GM19328 (cell line): ENCODE measurements around the gene UNC13D.
"Not testable (repeated sequence)": the region's sequence is repeated elsewhere in the genome, so short reads cannot be mapped to it uniquely, and the experiment has no call there.

Experiments
- ATAC-seq: cut with Tn5 transposase; IDR thresholded peaks from one replicate; pipeline ENCODE4 v1.9.1; 2021; ENCODE audit warnings: mild to moderate bottlenecking, moderate library complexity; ENCODE audit not compliant: unreplicated experiment

The UNC13D gene

DNA sequence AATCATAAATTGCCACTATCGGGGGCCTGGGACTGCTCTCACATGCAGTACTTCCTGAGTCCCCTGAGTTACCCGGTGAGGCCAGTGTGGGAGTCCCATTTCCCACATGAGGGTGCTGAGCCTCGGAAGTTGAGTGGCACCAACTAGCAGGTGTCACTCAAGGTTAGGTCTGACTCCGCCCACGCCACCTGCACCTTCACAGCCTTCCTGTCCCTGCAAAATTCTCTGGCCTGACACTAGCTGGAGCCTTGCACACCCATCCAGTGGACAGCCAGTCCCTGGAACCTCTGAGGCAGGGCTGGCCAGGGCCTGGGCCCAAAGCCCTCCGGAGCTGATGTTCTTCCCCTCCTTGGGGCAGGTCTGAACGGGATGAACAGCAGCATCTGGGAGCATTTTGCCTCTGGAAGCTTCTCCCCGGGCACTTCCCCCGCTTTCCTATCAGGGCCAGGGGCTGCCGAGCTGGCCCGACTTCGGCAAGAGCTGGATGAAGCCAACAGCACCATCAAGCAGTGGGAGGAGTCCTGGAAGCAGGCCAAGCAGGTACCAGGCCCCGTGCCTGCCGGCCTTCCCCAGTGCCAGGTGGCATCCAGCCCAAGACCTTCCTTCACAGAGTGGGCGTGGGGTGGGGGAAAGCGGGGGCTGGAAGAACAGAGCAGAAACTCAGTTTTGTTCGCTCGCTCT is 21.9 kb downstream of the UNC13D start:
- ATAC-seq: no peak

DNA sequence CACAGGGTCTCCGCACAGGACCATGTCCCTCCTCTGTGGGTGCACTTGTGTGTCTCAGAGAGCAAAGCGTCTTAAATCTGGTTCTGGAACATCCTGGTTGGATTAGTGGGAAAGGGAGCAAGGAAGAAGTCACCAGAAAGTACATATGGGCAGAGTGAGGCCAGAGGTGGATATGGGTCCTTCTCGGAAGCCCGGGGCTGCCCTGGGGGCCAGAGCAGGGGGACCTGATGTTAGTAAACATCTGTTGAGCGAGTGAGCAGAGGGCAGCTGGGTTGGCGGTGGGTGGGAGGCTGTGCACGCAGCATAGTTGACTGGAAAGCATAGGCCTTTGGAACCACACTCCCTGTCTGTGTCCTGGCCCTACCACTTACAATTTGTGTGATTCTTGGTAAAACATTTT is 22.7 kb downstream of the UNC13D start:
- no peak for ATAC-seq

DNA sequence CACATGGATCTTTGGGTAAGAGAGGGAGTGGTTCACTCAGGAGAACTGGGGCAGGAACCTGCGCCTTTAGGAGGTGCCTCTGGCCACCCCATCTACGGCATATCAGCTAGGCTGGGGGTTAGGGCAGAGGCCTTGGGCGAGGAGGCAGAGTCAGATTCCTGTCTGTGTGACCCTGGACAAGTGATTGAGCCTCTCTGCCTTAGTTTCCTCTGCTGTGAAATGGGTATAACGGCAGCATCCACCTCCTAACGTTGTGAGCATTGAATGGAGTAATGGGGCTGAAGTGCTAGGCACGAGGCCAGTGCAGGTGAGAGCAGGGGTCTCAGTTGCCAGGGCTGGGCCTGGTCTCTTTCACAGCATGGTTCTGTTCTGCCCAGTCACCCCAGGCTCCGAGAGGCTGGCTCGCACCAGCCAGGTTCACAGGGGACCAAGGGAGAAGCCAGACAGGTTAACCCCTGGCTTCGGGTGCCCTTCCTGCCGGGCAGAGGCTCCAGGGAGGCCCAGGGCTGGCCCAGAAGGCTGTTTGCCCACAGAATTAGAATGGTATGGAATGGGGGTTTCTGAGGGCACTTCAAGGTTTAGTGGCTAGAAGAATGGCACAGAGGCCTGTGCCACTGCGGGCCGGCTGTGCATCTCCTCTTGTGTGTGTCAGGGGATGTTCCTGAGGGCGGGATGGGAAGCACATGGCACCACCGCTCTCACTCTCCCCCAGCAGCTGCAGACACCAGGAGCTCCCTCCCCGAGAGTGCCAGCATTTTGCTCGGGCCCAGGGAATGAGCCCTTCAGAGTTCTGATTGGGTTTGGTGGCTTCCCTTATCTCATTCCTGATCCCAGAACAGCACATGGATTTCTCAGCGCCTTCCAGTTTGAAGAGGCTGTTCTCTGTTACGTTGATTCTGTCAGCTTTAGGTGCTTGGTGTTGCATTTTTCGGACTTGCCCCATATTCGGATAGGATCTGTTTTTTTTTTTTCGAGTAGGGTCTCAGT is 23.8 kb downstream of the UNC13D start:
- ATAC-seq: no peak

DNA sequence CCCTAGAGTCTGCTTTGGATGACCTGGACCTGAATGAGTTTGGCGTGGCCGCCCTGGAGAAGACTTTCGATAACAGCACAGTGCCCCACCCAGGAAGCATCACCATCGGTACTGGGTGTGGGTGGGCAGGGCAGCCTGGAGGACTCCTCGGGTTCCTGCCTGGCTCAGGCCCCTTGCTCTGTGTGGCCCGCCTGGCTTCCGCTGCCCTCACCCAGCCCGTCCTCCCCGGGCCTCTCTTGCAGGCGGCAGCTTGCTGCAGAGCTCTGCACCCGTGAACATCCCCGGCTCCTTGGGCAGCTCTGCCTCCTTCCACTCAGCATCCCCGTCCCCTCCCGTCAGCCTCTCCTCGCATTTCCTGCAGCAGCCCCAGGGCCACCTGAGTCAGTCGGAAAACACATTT is 24.5 kb downstream of the UNC13D start:
- no peak for ATAC-seq

DNA sequence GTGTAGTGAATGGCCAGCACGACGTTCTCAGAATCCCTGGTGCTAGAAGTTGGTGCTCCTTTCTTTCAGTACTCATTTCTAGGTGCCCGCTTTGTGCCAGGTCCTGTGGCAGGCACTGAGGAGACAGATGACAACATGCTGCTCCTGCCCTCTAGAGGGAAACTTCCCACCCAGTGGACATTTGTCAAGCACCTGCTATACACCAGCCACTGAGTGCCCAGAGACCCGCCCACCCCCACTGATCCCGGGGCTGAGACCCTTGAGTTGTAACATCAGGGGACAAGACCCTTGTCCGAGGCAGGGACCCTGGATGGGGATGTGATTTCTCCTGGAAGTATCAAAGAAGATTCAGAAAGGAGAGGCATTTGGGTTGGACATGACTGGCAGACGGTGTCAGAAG is 25.1 kb downstream of the UNC13D start:
- ATAC-seq: no peak

DNA sequence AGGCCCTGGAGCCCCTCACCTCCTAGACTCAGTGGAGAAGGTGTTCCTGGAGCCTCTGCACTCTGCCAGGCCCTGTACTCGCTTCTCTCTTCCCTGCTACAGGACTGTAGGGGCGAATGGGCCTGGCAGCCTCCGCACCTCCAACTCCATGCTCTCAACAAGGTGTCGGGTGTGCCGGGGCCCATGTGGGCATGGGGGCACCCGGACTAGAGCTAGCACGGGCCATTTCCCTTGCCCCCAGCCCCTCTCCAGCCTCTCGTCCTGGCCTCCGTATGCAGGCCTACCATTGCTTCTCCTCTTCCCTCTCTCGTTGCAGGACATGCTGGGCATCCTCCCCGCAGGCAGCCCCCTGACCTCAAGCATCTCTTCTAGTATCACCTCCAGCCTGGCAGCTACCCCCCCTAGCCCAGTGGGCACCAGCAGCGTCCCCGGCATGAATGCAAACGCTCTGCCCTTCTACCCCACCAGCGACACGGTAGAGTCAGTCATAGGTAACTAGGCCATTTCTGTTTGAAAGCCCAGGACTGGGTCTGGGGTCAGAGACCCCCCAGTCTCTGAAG is 25.8 kb downstream of the UNC13D start:
- ATAC-seq: no peak

DNA sequence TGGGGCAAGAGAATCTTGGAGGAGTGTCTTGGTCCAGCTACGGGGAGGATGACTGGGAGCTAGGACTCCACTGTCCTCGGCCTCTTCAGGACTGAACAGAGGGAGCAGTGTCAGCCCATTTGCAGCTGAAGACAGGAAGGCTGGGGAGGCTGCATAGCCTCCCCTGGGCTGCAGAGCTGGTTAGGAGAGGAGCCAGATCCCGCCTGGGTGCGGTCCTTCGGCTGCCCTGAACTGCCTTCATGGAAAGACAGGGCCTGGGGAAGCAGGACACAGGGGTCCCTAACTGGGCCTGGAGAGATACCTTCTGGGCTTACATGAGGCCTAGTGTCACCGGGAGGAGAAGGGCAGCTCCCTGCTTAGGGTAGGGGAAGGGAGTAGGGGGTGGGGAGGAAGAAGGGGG is 26.6 kb downstream of the UNC13D start:
- ATAC-seq: no peak

DNA sequence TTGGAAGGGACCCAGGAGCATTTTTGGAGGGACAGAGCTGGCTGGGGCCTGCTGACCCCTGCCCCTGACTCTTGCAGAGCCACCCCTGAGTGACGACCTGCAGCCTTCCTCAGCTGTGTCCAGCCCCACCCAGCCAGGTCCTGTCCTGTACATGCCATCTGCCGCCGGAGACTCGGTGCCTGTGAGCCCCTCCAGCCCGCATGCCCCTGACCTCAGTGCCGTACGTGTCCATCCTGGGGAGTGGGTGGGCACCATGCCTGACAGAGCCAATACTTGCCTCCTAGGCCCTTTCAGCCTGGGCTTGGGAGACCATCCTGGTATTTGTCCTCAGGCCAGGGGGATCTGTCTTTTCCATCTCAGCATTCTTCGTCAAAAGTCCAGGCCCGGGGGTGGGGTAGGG is 27.5 kb downstream of the UNC13D start:
- ATAC-seq: no peak

DNA sequence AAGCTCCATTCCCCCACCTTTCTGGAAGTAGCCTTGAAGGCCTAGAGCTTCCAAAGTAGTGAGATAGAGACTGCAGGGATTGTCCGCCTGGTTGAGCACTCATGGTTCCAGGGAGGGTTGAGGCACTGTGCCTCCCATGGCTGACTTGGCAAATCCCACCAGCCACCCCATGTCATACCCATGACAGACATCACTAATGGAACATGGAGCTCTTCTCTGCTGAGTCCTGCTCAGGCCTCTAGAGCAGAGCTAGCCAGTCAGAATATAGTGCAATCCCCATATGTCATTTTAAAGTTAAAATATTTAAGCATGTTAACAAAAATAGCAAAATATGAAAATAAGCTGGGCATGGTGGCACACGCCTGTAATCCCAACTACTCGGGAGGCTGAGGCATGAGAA is 28.8 kb downstream of the UNC13D start:
- no peak for ATAC-seq

DNA sequence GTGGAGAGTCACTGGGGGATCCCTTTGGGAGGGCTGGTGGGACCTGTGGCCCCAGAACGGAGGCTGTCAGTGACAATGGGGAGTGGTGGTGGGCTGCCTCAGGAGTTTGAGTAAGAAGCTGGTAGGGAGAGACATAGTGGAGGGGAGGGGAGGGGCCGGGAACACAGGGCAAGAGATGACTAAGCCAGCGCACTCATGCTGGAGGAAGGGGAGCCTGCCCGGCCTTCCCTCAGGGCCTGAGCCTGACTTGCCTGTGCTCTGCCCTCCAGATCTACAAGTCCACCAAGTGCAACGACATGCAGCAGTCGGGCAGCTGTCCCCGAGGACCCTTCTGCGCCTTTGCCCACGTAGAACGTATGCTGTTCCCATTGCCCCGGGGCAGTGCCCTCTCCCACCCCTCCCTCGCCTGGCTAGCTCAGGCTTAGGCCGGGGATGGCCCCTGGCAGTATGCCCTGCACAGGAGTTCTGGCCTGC is 29.3 kb downstream of the UNC13D start:
- no peak for ATAC-seq

DNA sequence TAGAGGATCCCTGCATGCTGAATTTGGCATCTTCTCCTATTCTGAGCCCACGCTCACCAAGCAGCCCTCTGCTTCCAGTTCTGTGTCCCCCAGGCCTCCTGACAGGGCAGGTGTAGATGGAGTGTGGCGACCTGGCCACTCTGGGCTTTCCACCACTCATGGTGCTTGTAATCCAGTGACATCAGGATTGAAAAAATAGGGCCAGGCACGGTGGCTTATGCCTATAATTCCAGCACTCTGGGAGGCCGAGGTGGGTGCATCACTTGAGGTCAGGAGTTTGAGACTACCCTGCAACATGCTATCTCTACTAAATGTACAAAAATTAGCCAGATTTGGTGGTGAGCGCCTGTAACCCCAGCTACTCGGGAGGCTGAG is 30.2 kb downstream of the UNC13D start:
- no peak for ATAC-seq

DNA sequence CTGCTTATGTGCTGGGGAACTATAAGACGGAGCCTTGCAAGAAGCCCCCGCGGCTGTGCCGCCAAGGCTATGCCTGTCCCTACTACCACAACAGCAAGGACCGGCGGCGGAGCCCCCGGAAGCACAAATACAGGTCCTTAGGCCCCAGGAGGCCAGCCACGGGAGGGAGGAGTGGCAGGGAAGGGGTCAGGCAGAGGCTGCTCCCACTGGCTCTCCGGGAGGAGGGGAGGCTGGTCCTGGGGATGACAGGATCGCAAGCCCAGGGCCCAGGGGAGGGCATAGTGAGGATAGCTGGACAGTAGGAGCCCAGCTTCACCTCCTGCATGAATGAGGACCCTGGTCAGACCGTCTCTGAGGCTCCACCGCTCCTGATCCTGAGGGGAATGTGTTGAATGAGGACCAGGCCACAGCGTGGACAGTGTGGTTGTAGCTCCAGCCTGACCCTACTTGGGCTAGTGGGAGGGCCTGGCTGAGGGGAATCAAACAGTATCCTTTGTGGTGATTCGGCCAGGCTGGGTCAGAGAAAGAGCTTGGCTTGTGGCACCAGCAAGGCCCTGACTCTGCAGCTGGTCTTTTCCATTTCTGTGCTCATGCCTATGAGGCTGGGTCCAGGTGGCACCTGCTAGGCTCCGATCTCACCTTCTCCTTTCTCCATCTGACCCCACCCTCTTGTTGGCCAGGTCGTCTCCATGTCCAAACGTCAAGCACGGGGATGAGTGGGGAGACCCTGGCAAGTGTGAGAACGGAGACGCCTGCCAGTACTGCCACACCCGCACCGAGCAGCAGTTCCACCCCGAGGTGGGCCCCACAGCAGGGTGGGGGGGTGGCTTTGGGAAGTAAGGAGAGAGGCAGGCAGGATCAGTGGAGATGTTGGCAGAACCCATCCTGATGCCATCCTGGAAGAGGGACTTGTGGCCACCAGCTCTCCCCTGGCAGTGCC is 30.9 kb downstream of the UNC13D start:
- no peak for ATAC-seq

DNA sequence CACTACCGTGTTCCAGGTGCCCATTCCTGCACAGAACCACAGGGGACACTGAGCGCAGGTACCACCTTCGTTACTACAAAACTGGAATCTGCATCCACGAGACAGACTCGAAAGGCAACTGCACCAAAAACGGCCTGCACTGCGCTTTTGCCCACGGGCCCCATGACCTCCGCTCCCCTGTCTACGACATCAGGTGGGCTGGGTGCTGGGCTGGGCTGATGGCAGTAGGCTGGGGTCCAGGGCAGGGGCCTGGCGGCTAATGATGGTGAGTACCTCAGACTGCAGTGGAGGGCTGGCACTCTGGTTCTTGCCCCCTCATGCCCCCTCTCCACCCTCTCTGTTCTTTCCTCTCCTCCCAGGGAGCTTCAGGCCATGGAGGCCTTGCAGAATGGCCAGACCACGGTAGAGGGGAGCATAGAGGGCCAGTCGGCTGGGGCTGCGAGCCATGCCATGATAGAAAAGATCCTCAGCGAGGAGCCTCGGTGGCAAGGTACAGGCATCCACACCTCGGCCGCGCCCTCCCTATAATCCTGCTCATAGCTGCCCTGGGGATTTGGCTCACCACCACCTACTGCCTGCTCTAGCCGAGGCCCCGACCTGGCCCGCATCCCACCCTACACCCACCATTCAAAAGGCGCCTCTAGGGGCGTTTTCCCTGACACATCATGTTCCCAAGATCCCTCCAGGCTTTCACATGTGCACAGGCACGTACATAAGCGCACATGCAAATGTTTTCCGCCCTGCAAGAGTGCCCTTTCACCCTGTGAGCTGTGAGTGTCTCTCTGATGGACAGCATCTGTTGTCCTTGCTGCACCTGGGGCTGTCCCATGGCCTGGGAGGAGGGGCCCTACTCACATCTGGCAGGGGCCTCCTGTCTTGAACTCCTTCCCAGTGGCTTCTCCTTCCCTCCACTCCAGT is 31.8 kb downstream of the UNC13D start:
- ATAC-seq: no peak

DNA sequence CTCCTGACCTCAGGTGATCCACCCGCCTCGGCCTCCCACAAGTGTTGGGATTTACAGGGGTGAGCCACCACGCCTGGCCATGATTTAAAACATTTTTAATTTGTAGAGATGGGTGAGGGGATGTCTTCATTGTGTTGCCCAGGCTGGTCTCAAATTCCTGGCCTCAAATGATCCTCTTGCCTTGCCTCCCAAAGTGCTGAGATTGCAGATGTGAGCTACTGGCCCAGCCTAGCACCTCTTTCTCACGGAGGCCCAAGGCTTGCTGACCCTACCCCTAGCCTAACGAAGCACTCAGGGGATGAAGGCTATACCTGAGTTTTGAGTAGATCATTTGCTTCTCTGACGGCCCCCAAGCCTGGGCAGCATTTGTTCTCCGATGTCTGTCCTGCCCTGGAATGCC is 33.0 kb downstream of the UNC13D start:
- ATAC-seq: no peak

DNA sequence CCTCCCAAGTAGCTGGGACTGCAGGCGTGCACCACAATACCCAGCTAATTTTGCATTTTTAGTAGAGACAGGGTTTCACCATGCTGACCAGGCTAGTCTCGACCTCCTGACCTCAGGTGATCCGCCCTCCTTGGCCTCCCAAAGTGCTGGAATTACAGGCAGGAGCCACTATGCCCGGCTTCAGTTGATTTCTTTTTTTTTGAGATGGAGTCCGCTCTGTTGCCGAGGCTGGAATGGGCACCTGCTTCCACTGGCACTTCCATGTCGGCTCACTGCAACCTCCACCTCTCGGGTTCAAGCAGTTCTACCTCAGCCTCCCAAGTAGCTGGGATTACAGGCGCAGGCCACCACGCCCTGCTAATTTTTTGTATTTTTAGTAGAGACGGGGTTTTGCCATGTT is 33.4 kb downstream of the UNC13D start:
- ATAC-seq: not testable (repeated sequence)

DNA sequence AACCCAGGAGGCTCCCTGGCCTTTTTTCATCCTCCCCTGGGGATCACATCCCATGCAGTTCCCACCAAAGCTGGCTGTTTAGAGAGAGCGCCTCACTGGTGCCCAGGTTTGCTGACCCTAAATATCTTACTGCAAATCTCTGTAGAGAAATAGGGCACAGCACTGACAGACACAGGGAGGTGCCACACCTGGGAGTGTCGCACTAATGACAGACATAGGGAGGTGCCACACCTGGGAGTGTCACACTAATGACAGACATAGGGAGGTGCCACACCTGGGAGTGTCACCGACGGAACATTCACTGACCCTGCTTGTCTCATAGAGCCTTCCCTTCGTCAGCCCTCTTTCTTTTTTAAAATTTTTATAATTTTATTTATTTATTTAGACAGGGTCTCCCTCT is 34.0 kb downstream of the UNC13D start:
- ATAC-seq: no peak

DNA sequence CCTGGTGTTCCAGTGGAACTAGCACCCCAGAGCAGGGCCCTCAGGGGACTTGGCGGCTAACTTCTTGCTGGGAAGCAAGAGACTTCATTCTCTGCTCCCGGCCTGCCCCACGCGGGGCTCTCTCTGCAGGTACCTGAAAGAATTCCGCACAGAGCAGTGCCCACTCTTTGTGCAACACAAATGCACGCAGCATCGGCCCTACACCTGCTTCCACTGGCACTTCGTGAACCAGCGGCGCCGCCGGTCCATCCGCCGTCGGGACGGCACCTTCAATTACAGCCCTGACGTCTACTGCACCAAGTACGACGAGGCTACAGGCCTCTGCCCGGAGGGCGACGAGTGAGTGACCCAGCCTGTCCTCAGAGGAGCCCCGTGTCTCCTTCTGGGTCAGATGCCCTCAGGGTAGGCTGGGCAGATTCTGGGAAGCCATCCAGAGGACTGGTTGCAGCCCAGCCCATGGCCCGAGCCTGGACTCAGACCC is 34.5 kb downstream of the UNC13D start:
- ATAC-seq: no peak

DNA sequence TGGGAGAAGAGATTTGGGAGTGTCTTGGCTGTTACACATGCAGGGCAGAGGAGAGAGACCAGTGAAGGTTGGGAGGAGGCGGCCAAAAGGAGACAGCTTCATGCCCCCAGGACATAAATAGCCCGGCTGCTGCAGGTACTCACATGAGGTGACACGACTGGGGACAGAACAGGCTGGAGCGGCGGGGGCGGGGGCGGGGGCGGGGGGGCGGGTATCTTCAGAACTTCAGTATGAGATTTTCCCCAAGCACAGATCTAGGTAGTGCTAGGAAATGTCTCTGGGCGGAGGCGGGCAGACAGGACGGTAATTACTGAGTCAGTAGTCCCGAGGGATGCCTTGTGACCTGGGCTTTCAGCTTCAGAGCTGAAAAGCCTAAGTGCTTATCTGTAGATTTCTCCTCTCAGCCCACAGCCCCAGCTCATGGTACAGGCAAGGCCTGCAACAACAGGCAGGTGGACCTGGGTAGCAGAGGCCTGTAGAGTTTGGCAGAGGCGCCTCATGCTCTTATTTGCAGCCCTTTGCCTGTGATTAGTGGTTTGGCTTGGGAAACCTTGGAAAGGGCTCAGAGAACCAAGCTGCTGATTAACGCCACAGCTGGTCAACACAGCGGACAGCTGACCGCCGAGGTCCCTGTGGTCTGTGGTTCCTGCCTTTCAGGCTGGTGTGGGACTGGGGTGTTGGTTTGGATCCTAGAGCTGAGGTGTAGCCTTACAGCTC is 35.1 kb downstream of the UNC13D start:
- no peak for ATAC-seq

DNA sequence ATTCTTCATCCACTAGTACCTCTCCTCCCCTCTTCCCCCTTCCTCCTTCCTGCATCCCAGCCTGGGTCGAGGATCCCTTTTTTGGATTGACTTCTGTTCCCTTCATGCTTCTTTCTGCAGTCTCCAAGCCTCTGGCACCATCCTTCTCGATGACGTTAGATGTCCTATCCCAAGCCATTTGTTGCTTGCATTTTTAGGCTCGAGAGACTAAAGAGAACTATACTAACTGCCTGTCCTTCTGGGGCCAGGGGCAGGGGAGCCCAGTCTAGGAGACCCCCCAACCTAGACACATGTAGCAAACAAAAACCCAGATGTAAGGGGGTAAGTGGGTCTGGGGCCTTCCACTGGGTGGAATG is 35.7 kb downstream of the UNC13D start:
- no peak for ATAC-seq
